GM18498 (cell line): ENCODE data around the gene HHATL.
"Not testable (repeated sequence)": the region's sequence is repeated elsewhere in the genome, so short reads cannot be mapped to it uniquely, and the experiment has no call there.

Source experiments
- ATAC-seq: cut with Tn5 transposase; IDR thresholded peaks from one replicate; pipeline ENCODE4 v1.9.1; 2021; ENCODE audit warnings: mild to moderate bottlenecking, moderate library complexity; ENCODE audit not compliant: unreplicated experiment

The HHATL gene

DNA sequence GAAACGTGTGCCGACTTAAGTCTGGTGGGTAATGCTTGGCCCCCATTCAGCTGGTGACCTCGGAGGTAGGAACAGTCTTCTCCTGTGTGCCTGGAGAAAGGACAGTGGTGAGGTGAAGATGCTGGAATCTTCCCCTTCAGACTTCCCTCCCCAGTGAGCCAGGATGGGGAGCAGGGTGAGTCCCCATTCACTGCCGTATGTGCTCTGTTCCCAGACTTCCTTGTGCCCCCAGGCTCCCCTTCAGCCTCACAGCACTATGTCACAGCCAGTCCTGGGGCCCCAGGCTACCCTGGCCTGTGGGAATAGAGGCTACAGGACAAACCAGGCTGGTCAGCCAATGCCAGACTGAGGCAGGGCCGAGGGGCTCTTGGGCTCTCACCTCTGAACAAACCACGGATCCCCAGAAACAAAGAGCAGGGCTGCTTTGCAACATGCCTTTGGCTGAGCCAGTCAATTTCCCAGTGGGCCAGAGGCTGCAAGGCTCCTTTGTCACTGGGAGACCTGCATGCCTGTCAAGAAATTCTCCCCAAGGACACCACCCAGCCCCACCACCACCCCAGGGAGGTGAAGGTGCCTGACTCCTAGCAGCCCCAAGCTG lies 31.8 kb upstream of the HHATL start:
- no peak for ATAC-seq

DNA sequence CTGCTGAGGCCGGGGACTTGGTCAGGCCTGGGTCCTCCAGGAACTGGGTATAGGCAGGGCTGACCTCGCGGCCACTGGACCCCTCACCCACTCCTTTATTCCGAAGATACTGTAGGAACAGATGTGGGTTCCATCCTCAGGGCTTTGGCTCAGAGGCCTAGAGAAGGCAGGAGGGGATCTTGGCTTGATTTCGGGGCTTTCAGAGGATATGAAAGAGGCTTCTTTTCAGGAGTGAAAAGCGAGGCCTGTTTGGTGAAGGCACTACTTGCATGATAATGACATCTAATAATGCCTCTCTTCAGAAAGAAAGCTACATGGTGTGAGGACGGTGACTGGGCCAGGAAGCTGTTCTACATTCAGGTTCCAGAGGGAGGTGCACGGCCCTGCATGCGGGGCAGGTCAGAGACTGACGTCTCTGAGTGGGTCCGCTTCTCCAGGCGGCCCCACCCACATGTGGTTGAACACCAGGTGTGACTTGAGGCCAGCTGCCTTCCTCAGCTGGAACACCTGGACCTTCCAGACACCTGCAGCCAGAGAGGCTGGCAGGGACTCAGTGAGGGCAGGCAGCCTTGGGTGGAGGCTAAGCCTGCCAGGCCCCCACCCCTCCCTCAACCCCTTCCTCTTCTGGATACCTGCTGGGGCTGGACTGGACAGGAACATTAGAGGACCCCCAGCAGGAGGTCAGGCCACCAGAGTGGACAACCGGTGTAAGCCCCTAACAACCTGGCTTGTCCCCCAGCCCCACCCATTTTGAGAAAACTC lies 31.1 kb upstream of the HHATL start:
- ATAC-seq: no peak

DNA sequence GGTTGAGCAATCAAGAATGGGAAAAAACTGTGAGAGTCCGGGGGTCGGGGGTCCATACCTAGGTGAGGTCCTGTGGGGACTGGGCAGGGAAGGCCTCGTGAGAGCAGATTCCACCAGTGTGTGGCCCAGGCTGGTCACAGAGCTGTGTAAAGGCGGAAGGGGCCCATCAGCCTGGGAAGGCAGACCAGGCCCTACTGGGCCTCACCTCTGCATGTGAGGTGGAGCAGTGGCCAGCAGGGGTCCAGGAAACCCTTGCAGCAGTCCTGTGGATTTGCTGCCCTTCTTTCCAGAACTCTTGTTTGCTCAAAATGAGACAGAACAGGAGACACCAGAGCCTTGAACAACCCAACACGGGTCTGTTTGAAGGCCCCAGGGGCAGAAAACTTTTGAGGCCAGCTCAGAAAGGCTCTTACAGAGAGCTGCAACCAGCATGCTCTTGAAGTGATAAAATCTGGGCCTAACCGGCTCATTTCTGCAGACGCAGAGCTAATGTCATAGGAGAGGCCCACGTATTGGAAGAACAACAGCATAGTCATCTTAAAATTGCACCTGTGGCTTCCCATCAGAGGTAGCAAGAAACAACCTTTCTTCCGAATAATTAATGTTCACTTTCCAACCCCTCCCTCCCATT lies 30.3 kb upstream of the HHATL start:
- no peak for ATAC-seq

- ATAC-seq: no peak
Measured at GRCh38 chr3:42732196-42732828, 29.7 kb upstream of the HHATL start.

DNA sequence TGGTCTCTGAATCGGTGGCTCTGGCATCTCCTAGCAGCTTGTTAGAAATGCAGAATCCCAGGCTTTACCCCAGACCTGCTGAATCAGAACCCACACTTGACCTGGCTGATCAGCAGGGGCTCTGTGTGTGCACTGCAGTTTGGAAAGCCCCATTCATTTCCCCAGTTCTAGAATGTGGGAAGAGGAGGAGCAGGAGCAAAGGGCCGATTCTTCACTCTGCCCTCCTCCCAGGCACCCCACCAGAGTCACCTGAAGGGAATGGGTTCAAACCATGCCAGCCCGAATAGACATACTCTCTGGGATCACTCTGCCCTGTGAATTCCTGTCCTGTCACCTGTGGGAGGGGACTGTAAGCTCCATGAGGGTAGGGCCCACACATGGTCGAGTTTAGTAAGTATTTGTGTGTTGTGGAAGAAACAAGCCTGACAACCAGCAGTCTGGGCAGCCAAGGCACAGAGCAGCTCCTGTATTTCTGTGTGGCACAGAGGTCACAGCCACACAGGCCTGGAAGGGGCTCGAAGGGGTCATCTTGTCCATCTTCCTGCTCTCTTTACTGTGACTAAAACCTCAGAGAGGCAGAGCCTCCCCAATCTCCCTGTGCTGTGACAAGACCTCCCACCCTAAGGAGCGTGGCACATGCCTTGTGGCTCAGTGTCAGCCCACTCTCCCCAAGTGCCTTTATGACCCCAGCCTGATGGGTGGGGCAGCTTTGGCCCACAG lies 29.0 kb upstream of the HHATL start:
- ATAC-seq: no peak

GRCh38 chr3:42730706-42731420 lies 28.3 kb upstream of the HHATL start:
- no peak for ATAC-seq

DNA sequence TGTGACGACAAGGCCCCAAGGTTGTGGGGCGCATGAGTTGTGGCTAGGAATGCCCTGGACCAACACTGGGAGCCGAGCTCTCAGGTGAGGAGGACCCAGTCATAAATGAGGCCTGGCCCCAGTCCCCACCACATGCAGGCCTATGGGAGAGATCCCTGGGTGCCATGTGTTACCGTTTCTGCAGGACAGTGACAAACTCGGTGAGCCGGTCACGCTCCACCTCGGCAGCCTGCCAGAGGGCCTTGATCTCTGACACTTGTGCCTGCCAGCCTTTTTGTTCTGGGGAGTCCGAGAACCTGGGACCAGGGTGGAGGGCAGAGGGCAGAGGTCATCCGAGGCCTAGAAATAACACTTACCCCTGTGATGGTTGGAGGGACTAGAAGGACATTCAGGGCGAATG lies 27.7 kb upstream of the HHATL start:
- ATAC-seq: no peak

GRCh38 chr3:42729404-42730145 lies 27.0 kb upstream of the HHATL start:
- no peak for ATAC-seq

DNA sequence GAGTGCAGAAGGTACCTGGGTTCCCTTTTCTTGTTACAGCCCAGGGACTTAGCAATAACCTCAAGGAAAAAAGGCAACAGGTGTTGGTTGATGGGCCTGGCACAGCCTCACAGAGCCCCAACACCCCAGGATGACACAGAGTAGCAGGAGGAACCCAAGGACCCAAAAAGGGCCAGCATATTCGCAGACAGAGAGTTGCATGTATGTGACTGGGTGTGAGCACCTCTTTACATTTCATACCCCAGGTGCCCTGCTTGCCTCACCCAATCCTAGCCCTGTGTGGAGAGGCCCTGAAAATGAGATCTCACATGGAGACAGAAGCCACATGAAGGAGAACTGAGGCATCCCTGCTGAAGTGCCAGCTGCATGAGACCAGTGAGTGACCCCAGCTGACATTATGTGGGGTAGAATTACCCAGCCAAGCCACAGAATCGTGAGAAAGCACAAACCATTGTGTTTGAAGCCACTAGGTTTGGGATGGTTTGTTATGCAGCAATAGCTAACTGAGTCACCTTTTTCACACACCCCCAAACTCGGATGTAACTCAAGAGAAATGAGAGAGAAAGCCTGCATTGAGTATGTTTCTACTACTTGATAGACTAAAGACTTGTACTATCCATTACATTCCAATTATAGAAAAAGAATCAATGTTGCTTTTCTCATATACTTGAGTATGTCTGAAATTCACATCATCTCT lies 26.2 kb upstream of the HHATL start:
- no peak for ATAC-seq

DNA sequence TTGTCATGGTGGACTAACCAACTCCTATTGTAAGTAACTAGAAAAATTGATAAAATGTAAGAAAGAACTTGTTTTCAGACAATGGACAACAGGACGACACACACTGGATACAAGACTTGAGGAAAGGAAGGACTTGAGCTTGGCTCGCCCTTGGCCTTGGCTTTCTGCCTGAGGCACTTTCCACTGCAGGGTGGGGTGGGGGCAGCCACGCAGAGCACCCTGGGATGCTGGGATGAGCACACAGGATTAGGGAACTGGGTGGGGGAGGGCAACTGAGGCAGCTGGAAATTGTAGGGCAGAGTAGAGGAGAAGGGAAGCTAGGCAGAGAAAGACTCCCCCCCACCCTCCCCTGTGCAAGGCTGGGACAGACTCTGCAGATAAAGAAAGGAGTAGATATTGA lies 25.5 kb upstream of the HHATL start:
- no peak for ATAC-seq

DNA sequence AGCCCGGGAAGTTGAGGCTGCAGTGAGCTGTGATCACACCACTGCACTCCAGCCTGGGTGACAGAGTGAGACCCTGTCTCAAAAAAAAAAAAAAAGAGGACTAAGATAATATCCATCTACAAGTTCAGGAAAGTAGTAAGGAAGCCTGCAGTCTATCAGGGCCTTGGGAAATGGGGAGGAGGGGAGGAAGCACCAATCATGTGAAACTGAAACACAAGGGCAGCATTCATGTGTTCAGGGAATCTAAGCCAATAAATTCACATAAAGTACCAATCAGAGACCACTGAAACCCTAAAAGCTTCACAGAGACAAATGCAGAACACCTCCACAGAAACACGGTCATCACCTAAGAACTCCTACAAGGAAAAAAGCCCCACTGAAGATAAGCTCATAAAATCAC lies 22.9 kb upstream of the HHATL start:
- ATAC-seq: no peak

DNA sequence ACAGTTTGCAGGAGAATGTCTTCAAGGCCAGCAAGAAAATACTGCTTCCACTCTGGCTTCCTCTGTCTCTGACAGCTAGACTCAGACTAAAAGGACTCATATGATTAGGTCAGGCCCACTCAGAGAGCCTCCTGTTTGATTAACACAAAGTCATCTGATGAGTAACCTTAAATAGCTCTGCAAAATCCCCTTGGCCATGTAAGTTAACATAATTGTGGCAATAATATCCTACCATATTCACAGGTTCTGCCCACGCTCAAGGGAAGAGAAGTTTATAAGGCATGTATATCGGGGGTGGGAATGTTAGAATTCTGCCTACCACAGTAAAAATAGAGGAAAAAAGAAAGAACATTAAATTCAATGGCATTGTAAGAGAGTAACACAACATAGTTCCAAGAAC lies 20.6 kb upstream of the HHATL start:
- ATAC-seq: no peak

GRCh38 chr3:42722442-42722841 lies 19.8 kb upstream of the HHATL start:
- not testable (repeated sequence) for ATAC-seq

DNA sequence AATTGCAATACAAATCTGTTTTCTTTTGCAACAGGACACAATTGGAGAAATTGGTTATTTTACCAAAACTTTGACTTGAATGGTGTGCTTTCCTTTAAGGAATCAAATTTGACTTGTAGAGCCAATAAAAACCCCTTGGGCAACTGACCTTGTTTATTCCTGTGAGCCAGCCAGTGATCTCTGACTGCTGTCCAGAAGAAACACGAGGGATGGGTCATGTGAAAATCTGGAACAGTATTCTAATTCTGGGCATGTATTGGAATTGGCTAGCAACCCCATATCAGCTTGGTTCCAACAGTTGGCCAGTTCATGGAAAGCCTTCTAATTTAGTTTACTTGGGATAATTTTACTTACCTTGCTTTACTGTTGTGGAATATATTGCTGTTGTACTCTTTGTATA lies 19.1 kb upstream of the HHATL start:
- no peak for ATAC-seq

GRCh38 chr3:42720126-42720525 lies 17.5 kb upstream of the HHATL start:
- ATAC-seq: no peak

- no peak for ATAC-seq
Measured at GRCh38 chr3:42719002-42719401, 16.4 kb upstream of the HHATL start.

DNA sequence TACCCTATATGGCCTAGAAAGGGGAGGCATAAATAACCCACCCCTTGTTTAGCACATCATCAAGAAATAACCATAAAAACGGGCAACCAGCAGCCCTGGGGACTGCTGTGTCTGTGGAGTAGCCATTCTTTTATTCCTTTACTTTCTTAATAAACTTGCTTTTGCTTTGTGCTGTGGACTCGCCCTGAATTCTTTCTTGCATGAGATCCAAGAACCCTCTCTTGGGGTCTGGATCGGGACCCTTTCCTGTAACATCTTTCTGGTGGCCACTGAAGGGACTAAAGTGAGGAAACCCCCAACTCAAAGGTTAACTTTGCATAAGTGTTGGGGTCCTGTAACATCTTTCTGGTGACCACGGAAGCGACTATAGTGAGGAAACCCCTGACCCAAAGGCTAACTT lies 15.7 kb upstream of the HHATL start:
- no peak for ATAC-seq

DNA sequence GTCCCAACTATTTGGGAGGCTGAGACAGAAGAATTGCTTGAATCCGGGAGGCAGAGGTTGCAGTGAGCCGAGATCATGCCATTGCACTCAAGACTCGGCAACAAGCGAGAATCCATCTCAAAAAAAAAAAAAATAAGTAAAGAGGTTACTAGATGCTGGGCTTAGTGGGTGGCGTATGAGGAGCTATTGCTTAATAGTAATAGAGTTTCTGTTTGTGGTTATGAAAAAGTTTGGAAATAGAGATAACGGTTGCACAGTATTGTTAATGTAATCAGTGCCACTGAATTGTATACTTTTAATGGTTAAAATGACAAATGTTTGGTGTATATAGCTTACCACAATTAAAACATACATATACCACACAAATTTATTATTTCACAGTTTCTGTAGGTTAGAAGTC lies 14.7 kb upstream of the HHATL start:
- no peak for ATAC-seq

- no peak for ATAC-seq
Measured at GRCh38 chr3:42714171-42714852, 11.7 kb upstream of the HHATL start.
